NOMO-1 (cell line): ENCODE data around the gene ZNF184.

Experiments used
- DNase-seq, 2 experiments: peaks; one replicate each; lab custom pipeline; 2025; ENCODE audit not compliant: unreplicated experiment in 2 of 2; lab: John Stamatoyannopoulos, UW

Gene ZNF184

GRCh38 chr6:27479319-27480182 is 6.6 kb upstream of the ZNF184 start:
- peak; percentile 88 to 89 for DNase-seq

- DNase-seq, result peak; percentile 41 to 67
These were observed 5.9 kb upstream of the ZNF184 start for GRCh38 chr6:27478706-27479318.

GRCh38 chr6:27478141-27478705 is 5.3 kb upstream of the ZNF184 start:
- peak; percentile 41 to 46 for DNase-seq

- DNase-seq, result no peak
These were observed 4.6 kb upstream of the ZNF184 start for GRCh38 chr6:27477318-27478013.

GRCh38 chr6:27476090-27476489 is 3.2 kb upstream of the ZNF184 start:
- DNase-seq, result no peak

GRCh38 chr6:27474672-27475071 is 1.8 kb upstream of the ZNF184 start:
- DNase-seq, result no peak

GRCh38 chr6:27474172-27474465 is 1.2 kb upstream of the ZNF184 start:
- no peak for DNase-seq

- peak; percentile 66 for DNase-seq
These were observed 706 bp downstream of the ZNF184 start for GRCh38 chr6:27472182-27472616.

GRCh38 chr6:27471365-27472115 is 1.4 kb downstream of the ZNF184 start:
- DNase-seq, result no peak

- DNase-seq, result no peak
These were observed 2.9 kb downstream of the ZNF184 start for GRCh38 chr6:27470023-27470422.

GRCh38 chr6:27468334-27468733 is 4.6 kb downstream of the ZNF184 start:
- no peak for DNase-seq

- no peak for DNase-seq
These were observed 20.4 kb downstream of the ZNF184 start for GRCh38 chr6:27452496-27452897.

- DNase-seq, result no peak
These were observed 21.1 kb downstream of the ZNF184 start for GRCh38 chr6:27451660-27452390.

GRCh38 chr6:27448456-27448855 is 24.4 kb downstream of the ZNF184 start:
- DNase-seq, result no peak

GRCh38 chr6:27442932-27443331 is 30.0 kb downstream of the ZNF184 start:
- no peak for DNase-seq

- DNase-seq, result no peak
These were observed 31.9 kb downstream of the ZNF184 start for GRCh38 chr6:27441001-27441400.

- DNase-seq, result no peak
These were observed 33.5 kb downstream of the ZNF184 start for GRCh38 chr6:27439371-27439770.

GRCh38 chr6:27433714-27434113 is 39.2 kb downstream of the ZNF184 start:
- no peak for DNase-seq

- DNase-seq, result no peak
These were observed 43.9 kb downstream of the ZNF184 start for GRCh38 chr6:27428966-27429365.

GRCh38 chr6:27428502-27428901 is 44.4 kb downstream of the ZNF184 start:
- no peak for DNase-seq
